Neutrophil (primary cell): ENCODE results near the gene LRTM1.

Source experiments
- H3K27ac ChIP-seq: fragments of 200-600 bp; sonication (generic); 2 replicates; pipeline ENCODE4 v1.5.1; 2016; ENCODE audit warnings: mild to moderate bottlenecking, moderate library complexity
- H3K27me3 ChIP-seq: fragments of 200-600 bp; sonication (generic); 2 replicates; pipeline ENCODE4 v1.6.0; 2016; ENCODE audit warnings: mild to moderate bottlenecking
- H3K36me3 ChIP-seq: fragments of 200-600 bp; sonication (generic); 2 replicates; pipeline ENCODE4 v1.5.1; 2017
- H3K4me1 ChIP-seq, 2 experiments: fragments of 200-600 bp in 1 of 2; sonication (generic) in 1 of 2; 1 replicate in 1 of 2; 2 replicates in 1 of 2; pipeline versions ENCODE4 v1.5.1 to v1.6.1; 2013 to 2016; ENCODE audit warnings: low read depth in 1 of 2, low read length in 1 of 2, mild to moderate bottlenecking in 1 of 2, moderate library complexity in 1 of 2; ENCODE audit not compliant: control insufficient read depth in 1 of 2, insufficient read depth in 1 of 2
- H3K4me3 ChIP-seq, 2 experiments: fragments of 200-600 bp in 1 of 2; sonication (generic) in 1 of 2; 1 replicate in 1 of 2; 2 replicates in 1 of 2; pipeline ENCODE4 v1.5.1; 2013 to 2016; ENCODE audit warnings: low read depth in 1 of 2, low read length in 1 of 2, mild to moderate bottlenecking in 1 of 2, moderate library complexity in 1 of 2
- H3K9me3 ChIP-seq: fragments of 200-600 bp; sonication (generic); 2 replicates; pipeline ENCODE4 v1.5.1; 2016
- TF ChIP-seq, protein P1 (sequence below): fragments of 200-600 bp; sonication (generic); IDR thresholded peaks from 2 replicates; pipeline ENCODE4 v1.5.1; 2016; ENCODE audit warnings: antibody characterized with exemption

LRTM1 gene

DNA sequence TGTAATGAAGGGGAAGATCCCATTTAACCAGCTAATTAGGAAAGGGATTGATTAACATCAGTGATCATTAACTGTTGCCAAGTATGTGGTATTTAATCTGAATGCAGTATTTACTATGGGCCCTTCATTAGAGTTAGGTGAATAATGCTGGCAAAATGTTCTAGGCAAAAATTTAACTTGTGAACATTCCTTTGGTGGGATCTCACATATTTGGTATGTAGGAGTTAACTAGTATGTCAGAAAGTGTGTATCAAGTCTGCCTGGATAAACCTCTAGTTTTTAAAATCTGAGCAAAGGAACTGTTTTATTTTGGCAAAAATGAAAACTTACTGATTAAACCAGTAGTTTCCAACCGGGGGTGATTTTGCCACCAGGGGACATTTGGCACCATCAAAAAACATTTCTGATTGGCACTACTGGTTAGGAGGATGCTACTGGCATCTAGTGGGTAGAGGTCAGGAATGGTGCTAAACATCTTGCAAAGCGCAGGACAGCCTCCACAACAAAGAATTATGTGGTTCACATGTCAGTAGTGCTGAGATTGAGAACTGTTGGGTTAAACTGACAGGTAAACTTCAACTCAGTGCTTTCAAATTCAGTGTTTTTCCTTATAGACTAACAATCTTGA lies 22.5 kb downstream of the LRTM1 start:
- H3K4me1 ChIP-seq: no peaks in the 10 kb centered on the region
- no peaks in the 10 kb centered on the region for H3K27me3 ChIP-seq
- TF ChIP-seq, protein P1, sequence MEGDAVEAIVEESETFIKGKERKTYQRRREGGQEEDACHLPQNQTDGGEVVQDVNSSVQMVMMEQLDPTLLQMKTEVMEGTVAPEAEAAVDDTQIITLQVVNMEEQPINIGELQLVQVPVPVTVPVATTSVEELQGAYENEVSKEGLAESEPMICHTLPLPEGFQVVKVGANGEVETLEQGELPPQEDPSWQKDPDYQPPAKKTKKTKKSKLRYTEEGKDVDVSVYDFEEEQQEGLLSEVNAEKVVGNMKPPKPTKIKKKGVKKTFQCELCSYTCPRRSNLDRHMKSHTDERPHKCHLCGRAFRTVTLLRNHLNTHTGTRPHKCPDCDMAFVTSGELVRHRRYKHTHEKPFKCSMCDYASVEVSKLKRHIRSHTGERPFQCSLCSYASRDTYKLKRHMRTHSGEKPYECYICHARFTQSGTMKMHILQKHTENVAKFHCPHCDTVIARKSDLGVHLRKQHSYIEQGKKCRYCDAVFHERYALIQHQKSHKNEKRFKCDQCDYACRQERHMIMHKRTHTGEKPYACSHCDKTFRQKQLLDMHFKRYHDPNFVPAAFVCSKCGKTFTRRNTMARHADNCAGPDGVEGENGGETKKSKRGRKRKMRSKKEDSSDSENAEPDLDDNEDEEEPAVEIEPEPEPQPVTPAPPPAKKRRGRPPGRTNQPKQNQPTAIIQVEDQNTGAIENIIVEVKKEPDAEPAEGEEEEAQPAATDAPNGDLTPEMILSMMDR: no peak
- H3K36me3 ChIP-seq: no peaks in the 10 kb centered on the region
- no peak overlapping the region for H3K27ac ChIP-seq
- no peaks in the 10 kb centered on the region for H3K9me3 ChIP-seq
- H3K4me3 ChIP-seq: no peak overlapping the region

DNA sequence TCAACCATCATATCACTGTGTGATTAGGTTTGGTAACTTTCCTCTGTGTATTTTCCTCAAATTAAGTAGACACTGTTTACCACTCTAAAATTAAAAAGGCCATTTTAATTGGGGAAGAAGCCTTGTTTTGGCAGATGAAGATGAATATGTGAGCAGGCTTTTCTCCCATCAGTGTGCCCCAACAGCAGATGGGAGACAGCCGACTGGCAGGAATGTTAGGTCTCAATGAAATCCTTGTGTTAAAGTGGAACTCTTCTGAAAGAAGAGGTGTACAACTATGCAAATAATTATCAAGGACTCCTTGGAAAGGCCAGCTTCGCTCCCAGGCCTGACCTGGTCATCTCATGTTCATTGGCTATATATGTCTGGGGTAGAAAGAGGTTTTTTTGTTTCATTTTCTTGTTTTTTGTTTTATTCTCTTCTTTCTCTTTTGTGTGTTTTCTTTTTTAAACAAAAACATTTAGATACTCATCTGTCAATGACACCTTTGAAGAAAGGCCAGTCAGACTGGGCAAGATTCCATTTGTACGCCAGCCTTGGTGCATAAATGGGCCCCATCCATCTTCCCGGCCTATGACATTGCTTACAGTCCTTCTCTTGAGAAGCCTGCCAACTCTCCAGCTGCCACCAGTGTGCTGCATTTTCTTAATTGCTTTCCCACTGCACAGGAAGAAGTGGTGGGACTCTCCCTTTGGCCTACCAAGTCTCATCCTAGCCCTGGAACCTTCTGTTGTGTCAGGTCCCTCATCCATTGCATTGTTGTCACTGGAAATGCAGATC lies 25.8 kb downstream of the LRTM1 start:
- no peaks in the 10 kb centered on the region for H3K27me3 ChIP-seq
- H3K36me3 ChIP-seq: no peaks in the 10 kb centered on the region
- H3K9me3 ChIP-seq: no peaks in the 10 kb centered on the region
- no peak overlapping the region for H3K27ac ChIP-seq
- H3K4me1 ChIP-seq: no peaks in the 10 kb centered on the region
- TF ChIP-seq, protein P1: no peak
- no peak overlapping the region for H3K4me3 ChIP-seq

DNA sequence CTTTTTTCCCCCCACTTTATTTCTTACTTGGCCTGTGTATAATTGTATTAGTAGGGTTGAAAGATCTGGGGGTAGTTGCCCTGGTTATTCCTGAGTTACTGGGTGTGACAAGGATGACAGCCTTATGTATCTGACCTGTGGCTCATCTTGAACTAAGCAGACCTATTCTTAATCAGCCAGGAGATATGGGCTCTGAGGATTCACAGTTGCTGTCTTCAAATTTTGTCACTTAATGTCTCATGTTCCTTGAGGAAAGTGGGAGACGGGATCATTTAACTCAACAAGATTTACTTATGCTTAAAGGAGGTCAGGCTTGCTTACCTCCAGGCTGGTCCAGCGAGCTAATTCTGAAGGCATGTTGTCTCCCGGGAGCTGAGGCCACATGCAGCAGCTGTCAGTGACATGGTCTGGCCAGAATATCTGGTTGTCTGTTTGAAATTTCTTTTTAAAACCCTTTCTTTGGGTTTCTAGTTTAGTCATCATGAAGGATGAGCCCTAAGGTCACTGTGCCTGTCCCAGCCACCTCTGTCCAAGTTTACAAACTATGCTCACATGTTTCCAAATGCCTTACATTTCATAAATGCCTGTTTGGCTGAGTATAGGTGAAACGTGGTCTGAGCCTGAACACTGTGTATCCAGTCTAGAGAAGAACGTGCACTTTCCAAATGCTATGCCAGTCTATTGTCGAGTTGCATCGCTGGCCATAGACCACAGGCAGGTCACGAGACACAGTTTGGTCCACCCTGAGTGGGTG lies 26.8 kb downstream of the LRTM1 start:
- TF ChIP-seq, protein P1: no peak
- Histone ChIP-seq H3K4me3 (no peak overlapping the region), H3K27ac (no peak overlapping the region), H3K9me3 (no peaks in the 10 kb centered on the region), H3K27me3 (no peaks in the 10 kb centered on the region), H3K36me3 (no peaks in the 10 kb centered on the region), H3K4me1 (no peaks in the 10 kb centered on the region)

- Histone ChIP-seq H3K36me3 (no peaks in the 10 kb centered on the region), H3K9me3 (no peaks in the 10 kb centered on the region), H3K4me3 (no peak overlapping the region), H3K27me3 (no peaks in the 10 kb centered on the region), H3K4me1 (no peaks in the 10 kb centered on the region), H3K27ac (no peak overlapping the region)
- TF ChIP-seq, protein P1: no peak
These were observed 28.6 kb downstream of the LRTM1 start for GRCh38 chr3:54899273-54899672.

DNA sequence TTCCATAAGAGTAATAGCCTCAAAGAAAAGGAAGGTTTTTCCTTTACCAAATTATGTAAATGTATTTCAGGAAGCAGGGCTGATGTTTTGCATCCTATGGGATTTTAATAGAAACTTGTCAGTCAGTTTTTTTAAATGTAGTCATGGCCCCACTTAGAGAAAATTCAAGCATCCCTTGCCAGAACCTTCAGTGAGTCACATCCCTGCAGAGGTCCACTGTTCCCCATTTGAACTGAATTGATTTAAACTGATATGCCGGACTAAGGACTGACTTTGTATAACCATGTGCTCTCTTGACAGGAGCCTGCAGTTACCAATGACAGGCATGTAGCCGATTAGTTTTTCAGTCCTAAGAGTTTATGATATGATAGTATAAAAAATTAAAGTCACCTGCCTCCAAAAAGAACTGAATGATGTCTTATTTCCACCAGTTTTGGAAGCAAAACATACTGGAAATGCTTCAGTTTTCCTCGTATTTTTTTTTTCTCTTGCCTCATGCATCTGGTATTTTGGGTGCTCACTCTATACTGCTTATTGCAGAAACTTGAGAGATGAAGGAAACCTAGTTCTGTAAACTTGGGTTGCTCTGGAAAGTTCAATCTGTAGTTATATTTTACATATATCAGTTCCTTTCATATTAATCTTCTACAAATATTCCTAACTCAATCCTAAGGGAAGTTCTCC lies 30.7 kb downstream of the LRTM1 start:
- H3K27ac ChIP-seq: no peak overlapping the region
- no peaks in the 10 kb centered on the region for H3K27me3 ChIP-seq
- H3K9me3 ChIP-seq: no peaks in the 10 kb centered on the region
- H3K4me1 ChIP-seq: no peaks in the 10 kb centered on the region
- H3K4me3 ChIP-seq: no peak overlapping the region
- TF ChIP-seq, protein P1: no peak
- no peaks in the 10 kb centered on the region for H3K36me3 ChIP-seq
